HEK293 (cell line): ENCODE results near the gene KRT78.

Experiments used
- CTCF ChIA-PET: fragments of 350-600 bp; formaldehyde crosslinking; extraction: SDS; loops from one replicate; lab custom pipeline; 2021; ENCODE audit warnings: antibody characterized with exemption; lab: Yijun Ruan, JAX
- POLR2A ChIA-PET: fragments of 300-600 bp; formaldehyde crosslinking; extraction: SDS; loops from one replicate; lab custom pipeline; 2020; ENCODE audit warnings: antibody characterized with exemption, inconsistent platforms; lab: Yijun Ruan, JAX
- H3K27ac ChIP-seq: fragments of 200-500 bp; sonication (Bioruptor generic); 2 replicates; pipeline ENCODE4 v1.5.1; 2014; ENCODE audit warnings: low read depth, low read length, control low read depth, inconsistent platforms; ENCODE audit errors: extremely low read depth
- H3K36me3 ChIP-seq, 2 experiments: fragments of 200-500 bp in 1 of 2; sonication (Bioruptor generic) in 1 of 2; 1 replicate in 1 of 2; 2 replicates in 1 of 2; pipeline ENCODE4 v1.5.1; 2014 to 2017; ENCODE audit warnings: inconsistent platforms in 2 of 2, low read length in 2 of 2; ENCODE audit not compliant: control insufficient read depth in 2 of 2, insufficient read depth in 1 of 2
- H3K4me1 ChIP-seq: fragments of 200-500 bp; sonication (Bioruptor generic); 2 replicates; pipeline ENCODE4 v1.5.1; 2014; ENCODE audit warnings: mild to moderate bottlenecking, low read length, inconsistent platforms; ENCODE audit not compliant: control insufficient read depth, insufficient read depth
- H3K4me3 ChIP-seq: 2 replicates; pipeline ENCODE4 v1.5.1; 2011; ENCODE audit warnings: low read depth, mild to moderate bottlenecking, control low read depth, low read length, moderate library complexity
- H3K9me3 ChIP-seq: fragments of 200-500 bp; sonication (Bioruptor generic); 2 replicates; pipeline ENCODE4 v1.5.1; 2014; ENCODE audit warnings: low read depth, low read length, inconsistent platforms; ENCODE audit not compliant: control insufficient read depth, insufficient read depth
- PRDM2 ChIP-seq: fragments of 450-650 bp; formaldehyde crosslinking; IDR thresholded peaks from 2 replicates; pipeline ENCODE4 v1.5.1; 2016; ENCODE audit warnings: missing biosample characterization, missing genetic modification characterization, borderline replicate concordance
- SETDB1 ChIP-seq: IDR thresholded peaks from one replicate; pipeline ENCODE4 v1.6.1; 2017; ENCODE audit warnings: mild to moderate bottlenecking, low read length, moderate library complexity, mixed read lengths; ENCODE audit not compliant: insufficient read length
- ZBTB17 ChIP-seq: fragments of 450-650 bp; formaldehyde crosslinking; IDR thresholded peaks from 2 replicates; pipeline ENCODE4 v1.5.1; 2016; ENCODE audit warnings: missing biosample characterization, missing genetic modification characterization
- ZNF121 ChIP-seq: fragments of 450-650 bp; formaldehyde crosslinking; IDR thresholded peaks from 2 replicates; pipeline ENCODE4 v1.5.1; 2016; ENCODE audit warnings: missing biosample characterization, missing genetic modification characterization
- ZNF19 ChIP-seq: fragments of 450-650 bp; formaldehyde crosslinking; IDR thresholded peaks from 2 replicates; pipeline ENCODE4; 2016; ENCODE audit warnings: missing biosample characterization, missing genetic modification characterization, low read depth
- ZNF239 ChIP-seq: fragments of 450-650 bp; formaldehyde crosslinking; IDR thresholded peaks from 2 replicates; pipeline ENCODE4 v1.5.1; 2016; ENCODE audit warnings: missing biosample characterization, missing genetic modification characterization
- ZNF341 ChIP-seq: fragments of 450-650 bp; formaldehyde crosslinking; IDR thresholded peaks from 2 replicates; pipeline ENCODE4; 2016; ENCODE audit warnings: low read depth, missing biosample characterization, missing genetic modification characterization
- ZNF394 ChIP-seq: fragments of 450-650 bp; formaldehyde crosslinking; IDR thresholded peaks from 2 replicates; pipeline ENCODE4 v1.5.1; 2016; ENCODE audit warnings: missing biosample characterization, missing genetic modification characterization, mild to moderate bottlenecking, moderate library complexity, borderline replicate concordance
- ZNF423 ChIP-seq: fragments of 450-650 bp; formaldehyde crosslinking; IDR thresholded peaks from 2 replicates; pipeline ENCODE4 v1.5.1; 2016; ENCODE audit warnings: missing biosample characterization, missing genetic modification characterization
- ZNF610 ChIP-seq: fragments of 450-650 bp; formaldehyde crosslinking; IDR thresholded peaks from 2 replicates; pipeline ENCODE4 v1.5.1; 2016; ENCODE audit warnings: missing biosample characterization, missing genetic modification characterization, borderline replicate concordance
- ZNF639 ChIP-seq: fragments of 450-650 bp; formaldehyde crosslinking; IDR thresholded peaks from 2 replicates; pipeline ENCODE4 v1.5.1; 2016; ENCODE audit warnings: missing biosample characterization, missing genetic modification characterization
- ZNF792 ChIP-seq: fragments of 450-650 bp; formaldehyde crosslinking; IDR thresholded peaks from 2 replicates; pipeline ENCODE4 v1.5.1; 2016; ENCODE audit warnings: missing biosample characterization, missing genetic modification characterization

The KRT78 gene

GRCh38 chr12:52794479-52795331 lies 54.1 kb downstream of the KRT78 start (continued):
- TF ChIP-seq PRDM2 (tag by site-specific recombination) (no peak), ZNF19 (no peak), ZNF639 (tag by site-specific recombination) (no peak), ZNF423 (tag by site-specific recombination) (no peak), ZBTB17 (tag by site-specific recombination) (no peak), ZNF121 (tag by site-specific recombination) (no peak), ZNF792 (no peak), ZNF239 (tag by site-specific recombination) (no peak), ZNF610 (tag by site-specific recombination) (no peak), SETDB1 (no peak), ZNF394 (tag by site-specific recombination) (no peak), ZNF341 (no peak)

- no peaks in the 10 kb centered on the region for H3K36me3 ChIP-seq
- H3K4me3 ChIP-seq: no peak overlapping the region
- H3K4me1 ChIP-seq: no peaks in the 10 kb centered on the region; the same call in 1 of the 2 replicates
- no peaks in the 10 kb centered on the region for H3K9me3 ChIP-seq
- ChIA-PET POLR2A (no interaction called here), CTCF (interaction anchor here (0.9 kb wide), 1 partner anchor 92 kb away, joined by 4 read pairs; no protein-coding TSS in a partner anchor)
- TF ChIP-seq SETDB1: no peak
- no peak overlapping the region for H3K27ac ChIP-seq
Observed at GRCh38 chr12:52792185-52793029, 56.4 kb downstream of the KRT78 start.
